Measurements from ENCODE around the gene APOB.

- no peak for TF ChIP-seq CTCF (IDR thresholded peaks at IDR 0.05 in 2 of 3, conservative IDR thresholded peaks at IDR 0.05 in 1 of 3; ENCODE audit: control insufficient read depth in 2 of 3, extremely low read depth in 1 of 3, insufficient read depth in 1 of 3, low read depth in 3 of 3, low read length in 3 of 3)
- no peak for TF ChIP-seq TAF1 (IDR thresholded peaks at IDR 0.05; ENCODE audit: borderline replicate concordance, low read depth, low read length)
- no peak for TF ChIP-seq NR2C1 (IDR thresholded peaks at IDR 0.05)
- no peak for TF ChIP-seq SMC3 (IDR thresholded peaks at IDR 0.05; ENCODE audit: borderline replicate concordance, low read length)
- TF ChIP-seq JUNB (IDR thresholded peaks at IDR 0.05), result no peak
- TF ChIP-seq MEF2A (IDR thresholded peaks at IDR 0.05; ENCODE audit: insufficient read depth, low read depth, low read length), result no peak
- no peak for TF ChIP-seq REST (IDR thresholded peaks at IDR 0.05; ENCODE audit: low read depth, low read length)
- no peak for TF ChIP-seq PKNOX1 (IDR thresholded peaks at IDR 0.05)
Observed at GRCh38 chr2:21009662-21010225, 34.1 kb downstream of the APOB start.
